ENCODE data around the gene MDFIC.

MDFIC gene

GRCh38 chr7:114986190-114987180 is 64.6 kb downstream of the MDFIC start:
- H3K4me1 Mint-ChIP-seq = peaks cover 30% of the 10 kb centered on the region
- no peaks in the 10 kb centered on the region for H3K27me3 Mint-ChIP-seq
- DNase-seq (ENCODE audit: low spot score in 2 of 2) (no peak), ATAC-seq (replicated peaks; ENCODE audit: extremely low read depth, poor library complexity, severe bottlenecking) (no peak)
- H3K4me3 Mint-ChIP-seq = no peak overlapping the region
- H3K9me3 Mint-ChIP-seq = no peaks in the 10 kb centered on the region
- H3K36me3 Mint-ChIP-seq (ENCODE audit: insufficient read depth) = peaks cover 9% of the 10 kb centered on the region
- no peak overlapping the region for H3K27ac Mint-ChIP-seq (ENCODE audit: low read depth)

GRCh38 chr7:114988026-114988425 is 66.1 kb downstream of the MDFIC start:
- Mint-ChIP-seq H3K4me3 (no peak overlapping the region), H3K9me3 (no peaks in the 10 kb centered on the region), H3K27me3 (no peaks in the 10 kb centered on the region), H3K4me1 (peaks cover 31% of the 10 kb centered on the region), H3K27ac (ENCODE audit: low read depth) (no peak overlapping the region), H3K36me3 (ENCODE audit: insufficient read depth) (peaks cover 4% of the 10 kb centered on the region)
- ATAC-seq (replicated peaks; ENCODE audit: extremely low read depth, poor library complexity, severe bottlenecking) = no peak
- DNase-seq (ENCODE audit: low spot score in 2 of 2) = no peak

- Mint-ChIP-seq H3K27ac (ENCODE audit: low read depth) (no peak overlapping the region), H3K36me3 (ENCODE audit: insufficient read depth) (peaks cover 7% of the 10 kb centered on the region)
- DNase-seq (ENCODE audit: low spot score in 2 of 2) = no peak
Observed at GRCh38 chr7:114988755-114989375, 67.0 kb downstream of the MDFIC start.

GRCh38 chr7:114989531-114989930 is 67.6 kb downstream of the MDFIC start:
- Mint-ChIP-seq H3K4me3 (no peak overlapping the region), H3K9me3 (no peaks in the 10 kb centered on the region), H3K27me3 (no peaks in the 10 kb centered on the region), H3K4me1 (peaks cover 43% of the 10 kb centered on the region), H3K36me3 (ENCODE audit: insufficient read depth) (peaks cover 3% of the 10 kb centered on the region), H3K27ac (ENCODE audit: low read depth) (no peak overlapping the region)
- DNase-seq (ENCODE audit: low spot score in 2 of 2) = no peak
- ATAC-seq (replicated peaks; ENCODE audit: extremely low read depth, poor library complexity, severe bottlenecking) = no peak

More at GRCh38 chr7:114988755-114989375, 67.0 kb downstream of the MDFIC start:
- Mint-ChIP-seq H3K4me1 (peaks cover 39% of the 10 kb centered on the region), H3K9me3 (no peaks in the 10 kb centered on the region), H3K27me3 (no peaks in the 10 kb centered on the region), H3K4me3 (no peak overlapping the region)
- no peak for ATAC-seq (replicated peaks; ENCODE audit: extremely low read depth, poor library complexity, severe bottlenecking)

GRCh38 chr7:114997487-114998404 is 75.9 kb downstream of the MDFIC start:
- Mint-ChIP-seq H3K4me3 (no peak overlapping the region), H3K36me3 (ENCODE audit: insufficient read depth) (peaks cover 19% of the 10 kb centered on the region), H3K27ac (ENCODE audit: low read depth) (peak overlapping the region; percentile 88), H3K27me3 (no peaks in the 10 kb centered on the region), H3K9me3 (no peaks in the 10 kb centered on the region), H3K4me1 (peaks cover 59% of the 10 kb centered on the region)
- ATAC-seq (replicated peaks; ENCODE audit: extremely low read depth, poor library complexity, severe bottlenecking) = no peak
- DNase-seq (ENCODE audit: low spot score in 2 of 2) = no peak

GRCh38 chr7:115004121-115004520 is 82.2 kb downstream of the MDFIC start:
- peaks cover 65% of the 10 kb centered on the region for H3K4me1 Mint-ChIP-seq
- no peaks in the 10 kb centered on the region for H3K27me3 Mint-ChIP-seq
- DNase-seq (ENCODE audit: low spot score in 2 of 2) = no peak
- H3K9me3 Mint-ChIP-seq = no peaks in the 10 kb centered on the region
- no peak overlapping the region for H3K4me3 Mint-ChIP-seq
- ATAC-seq (replicated peaks; ENCODE audit: extremely low read depth, poor library complexity, severe bottlenecking) = no peak
- peak overlapping the region; percentile 77 for H3K27ac Mint-ChIP-seq (ENCODE audit: low read depth)
- peaks cover 7% of the 10 kb centered on the region for H3K36me3 Mint-ChIP-seq (ENCODE audit: insufficient read depth)

GRCh38 chr7:115005251-115005650 is 83.4 kb downstream of the MDFIC start:
- no peaks in the 10 kb centered on the region for H3K27me3 Mint-ChIP-seq
- peaks cover 7% of the 10 kb centered on the region for H3K36me3 Mint-ChIP-seq (ENCODE audit: insufficient read depth)
- DNase-seq (ENCODE audit: low spot score in 2 of 2) (no peak), ATAC-seq (replicated peaks; ENCODE audit: extremely low read depth, poor library complexity, severe bottlenecking) (no peak)
- H3K4me3 Mint-ChIP-seq = no peak overlapping the region
- no peaks in the 10 kb centered on the region for H3K9me3 Mint-ChIP-seq
- H3K27ac Mint-ChIP-seq (ENCODE audit: low read depth) = peak overlapping the region; percentile 39
- H3K4me1 Mint-ChIP-seq = peaks cover 73% of the 10 kb centered on the region

GRCh38 chr7:115005953-115006352 is 84.1 kb downstream of the MDFIC start:
- no peak for DNase-seq (ENCODE audit: low spot score in 2 of 2)
- no peak overlapping the region for H3K4me3 Mint-ChIP-seq
- no peaks in the 10 kb centered on the region for H3K27me3 Mint-ChIP-seq
- no peak for ATAC-seq (replicated peaks; ENCODE audit: extremely low read depth, poor library complexity, severe bottlenecking)
- peaks cover 5% of the 10 kb centered on the region for H3K36me3 Mint-ChIP-seq (ENCODE audit: insufficient read depth)
- peaks cover 73% of the 10 kb centered on the region for H3K4me1 Mint-ChIP-seq
- H3K27ac Mint-ChIP-seq (ENCODE audit: low read depth) = peak overlapping the region; percentile 35
- H3K9me3 Mint-ChIP-seq = no peaks in the 10 kb centered on the region

GRCh38 chr7:115007751-115008150 is 85.9 kb downstream of the MDFIC start:
- Mint-ChIP-seq H3K9me3 (no peaks in the 10 kb centered on the region), H3K4me1 (peaks cover 78% of the 10 kb centered on the region), H3K4me3 (peak overlapping the region; percentile 70), H3K27me3 (no peaks in the 10 kb centered on the region), H3K27ac (ENCODE audit: low read depth) (peak overlapping the region; percentile 84), H3K36me3 (ENCODE audit: insufficient read depth) (peaks cover 9% of the 10 kb centered on the region)
- no peak for DNase-seq (ENCODE audit: low spot score in 2 of 2)
- no peak for ATAC-seq (replicated peaks; ENCODE audit: extremely low read depth, poor library complexity, severe bottlenecking)

GRCh38 chr7:115008465-115009114 is 86.7 kb downstream of the MDFIC start:
- Mint-ChIP-seq H3K27me3 (no peaks in the 10 kb centered on the region), H3K36me3 (ENCODE audit: insufficient read depth) (peaks cover 9% of the 10 kb centered on the region), H3K9me3 (no peaks in the 10 kb centered on the region), H3K4me3 (peak overlapping the region; percentile 70), H3K4me1 (peaks cover 78% of the 10 kb centered on the region), H3K27ac (ENCODE audit: low read depth) (peak overlapping the region; percentile 84)
- ATAC-seq (replicated peaks; ENCODE audit: extremely low read depth, poor library complexity, severe bottlenecking) (peak; percentile 37), DNase-seq (ENCODE audit: low spot score in 2 of 2) (no peak)

GRCh38 chr7:115009139-115009538 is 87.2 kb downstream of the MDFIC start:
- no peak for DNase-seq (ENCODE audit: low spot score in 2 of 2)
- Mint-ChIP-seq H3K27me3 (no peaks in the 10 kb centered on the region), H3K27ac (ENCODE audit: low read depth) (peak overlapping the region; percentile 84), H3K9me3 (no peaks in the 10 kb centered on the region), H3K36me3 (ENCODE audit: insufficient read depth) (peaks cover 9% of the 10 kb centered on the region), H3K4me1 (peaks cover 80% of the 10 kb centered on the region), H3K4me3 (peak overlapping the region; percentile 70)
- peak; percentile 50 for ATAC-seq (replicated peaks; ENCODE audit: extremely low read depth, poor library complexity, severe bottlenecking)
